HepG2 (cell line): Measurements from ENCODE around the gene TM9SF4. TPM values are rescaled to one million over a fixed set of nuclear protein-coding genes. Genes with fewer than 3 reads are reported as not detected.

Experiments used
- ATAC-seq: fragments of 200-7000 bp; cut with Tn5 transposase; 3 replicates; pipeline ENCODE4 v1.9.1; 2020; ENCODE audit warnings: mild to moderate bottlenecking, moderate library complexity
- BruUV-seq: library from RNA; stranded (reverse); fragments of 400-500 nt; replicated peaks from 2 replicates; lab custom pipeline; 2021; lab: Mats Ljungman, UMichigan
- CTCF ChIA-PET: fragments of 300-600 bp; formaldehyde crosslinking; extraction: SDS; loops from one replicate; lab custom pipeline; 2021; ENCODE audit warnings: low total read pairs, inconsistent platforms, low intra/inter-chr PET ratio; lab: Yijun Ruan, JAX
- POLR2A ChIA-PET: fragments of 350-600 bp; sonication (Branson Sonifier 250); formaldehyde crosslinking; loops from one replicate; lab custom pipeline; 2020; ENCODE audit warnings: antibody characterized with exemption, inconsistent platforms; lab: Yijun Ruan, JAX
- DNase-seq: peaks from one replicate; pipeline ENCODE4 v3.0.0-alpha.2; 2015; ENCODE audit warnings: low spot score
- FAIRE-seq: peaks from 3 replicates; lab custom pipeline; 2011; peaks lifted over from hg19 to GRCh38; lab: Jason Lieb, UNC
- H2AFZ ChIP-seq: one replicate; pipeline ENCODE4 v1.6.1; 2011; ENCODE audit warnings: low read length, inconsistent platforms
- H3K27ac ChIP-seq: fragments of 300-600 bp; 3 replicates; pipeline ENCODE4 v1.8.0; 2011; ENCODE audit warnings: mixed run types, mild to moderate bottlenecking, mixed read lengths, low read length, inconsistent platforms; ENCODE audit not compliant: insufficient read depth; ENCODE audit errors: extremely low read length
- H3K27me3 ChIP-seq, 2 experiments: fragments of 200-600 bp in 1 of 2; 2 replicates in 1 of 2; 3 replicates in 1 of 2; pipeline versions ENCODE4 v1.6.0 to v1.8.0; 2011; ENCODE audit warnings: low read length in 2 of 2, mild to moderate bottlenecking in 2 of 2, moderate library complexity in 2 of 2, inconsistent platforms in 1 of 2; ENCODE audit not compliant: insufficient read depth in 2 of 2, control insufficient read depth in 1 of 2
- H3K36me3 ChIP-seq, 2 experiments: fragments of 200-600 bp in 1 of 2; replicated peaks in 1 of 2; 2 replicates in 1 of 2; 3 replicates in 1 of 2; pipeline versions ENCODE4 v1.5.1 to v1.8.0; 2011; ENCODE audit warnings: low read length in 2 of 2, inconsistent platforms in 1 of 2; ENCODE audit not compliant: insufficient read depth in 2 of 2, control insufficient read depth in 1 of 2
- H3K4me1 ChIP-seq: 2 replicates; pipeline ENCODE4 v1.5.1; 2012; ENCODE audit warnings: low read length, inconsistent platforms; ENCODE audit not compliant: insufficient read depth
- H3K4me2 ChIP-seq: 2 replicates; pipeline ENCODE4 v1.6.0; 2011; ENCODE audit warnings: low read depth, low read length, inconsistent platforms
- H3K4me3 ChIP-seq, 3 experiments: fragments of 200-600 bp in 1 of 3; sonication (generic), shearing (Covaris generic) in 1 of 3; replicated peaks in 1 of 3; 2 replicates each; pipeline ENCODE4 v1.5.1; 2011 to 2016; ENCODE audit warnings: low read length in 3 of 3, inconsistent platforms in 2 of 3, low read depth in 2 of 3, mild to moderate bottlenecking in 2 of 3, control low read depth in 1 of 3, mixed read lengths in 1 of 3; ENCODE audit not compliant: insufficient read depth in 1 of 3
- H3K79me2 ChIP-seq: one replicate; pipeline ENCODE4 v1.6.1; 2011; ENCODE audit warnings: low read length, inconsistent platforms; ENCODE audit not compliant: insufficient read depth
- H3K9ac ChIP-seq: 2 replicates; pipeline ENCODE4 v1.6.0; 2011; ENCODE audit warnings: mild to moderate bottlenecking, low read depth, low read length, inconsistent platforms; ENCODE audit not compliant: insufficient read depth
- H3K9me3 ChIP-seq: 2 replicates; pipeline ENCODE4 v1.5.1; 2012; ENCODE audit warnings: mild to moderate bottlenecking, low read length
- H4K20me1 ChIP-seq: 2 replicates; pipeline ENCODE4 v1.6.0; 2011; ENCODE audit warnings: inconsistent platforms, mild to moderate bottlenecking, low read length, moderate library complexity; ENCODE audit not compliant: insufficient read depth
- FLYWCH1 ChIP-seq: sonication (generic); formaldehyde crosslinking; IDR thresholded peaks from 2 replicates; pipeline ENCODE4 v1.8.1; 2023; ENCODE audit warnings: mild to moderate bottlenecking, missing genetic modification reagents
- FOXA3 ChIP-seq: IDR thresholded peaks from 2 replicates; pipeline ENCODE4 v1.6.1; 2016; ENCODE audit warnings: missing genetic modification reagents, missing compliant biosample characterization
- KMT2B ChIP-seq: IDR thresholded peaks from 2 replicates; pipeline ENCODE4 v1.6.1; 2016; ENCODE audit warnings: missing genetic modification reagents, missing compliant biosample characterization
- NFE2L1 ChIP-seq: sonication (generic); formaldehyde crosslinking; IDR thresholded peaks from 2 replicates; pipeline ENCODE4 v1.4.0; 2020; ENCODE audit warnings: missing genetic modification reagents, mild to moderate bottlenecking, borderline replicate concordance
- SIX4 ChIP-seq: sonication (generic); formaldehyde crosslinking; IDR thresholded peaks from 2 replicates; pipeline ENCODE4 v1.4.0; 2020; ENCODE audit warnings: missing genetic modification reagents
- ZNF160 ChIP-seq: sonication (generic); formaldehyde crosslinking; IDR thresholded peaks from 2 replicates; pipeline ENCODE4 v1.8.0; 2022; ENCODE audit warnings: mild to moderate bottlenecking, inconsistent platforms, missing genetic modification reagents
- ZNF333 ChIP-seq: sonication (generic); formaldehyde crosslinking; IDR thresholded peaks from 2 replicates; pipeline ENCODE4 v1.4.0; 2020; ENCODE audit warnings: mild to moderate bottlenecking, missing genetic modification reagents, borderline replicate concordance
- ZNF572 ChIP-seq: sonication (generic); formaldehyde crosslinking; IDR thresholded peaks from 2 replicates; pipeline ENCODE4 v1.5.1; 2020; ENCODE audit warnings: mild to moderate bottlenecking, missing genetic modification reagents
- ZNF577 ChIP-seq: sonication (generic); formaldehyde crosslinking; IDR thresholded peaks from 2 replicates; pipeline ENCODE4 v1.4.0; 2020; ENCODE audit warnings: mild to moderate bottlenecking, low read depth, missing genetic modification reagents, borderline replicate concordance
- WGBS: methylation state at CpG from one replicate; pipeline ENCODE4 v1.1.6; 2017; ENCODE audit warnings: low lambda C conversion rate; 5-methylcytosine and 5-hydroxymethylcytosine counted together
- in situ Hi-C: cut with HindIII; loops from 2 replicates; pipeline ENCODE4 v1.10.0; 2017; ENCODE audit warnings: low pct_unique_long_range_greater_than_20kb; ENCODE audit not compliant: extremely low pct_ligation_motif_present
- intact Hi-C: fragments of 100-400 bp; cut with micrococcal nuclease; formaldehyde crosslinking; loops from one replicate; pipeline ENCODE4 v1.10.0; 2022; ENCODE audit not compliant: unreplicated experiment
- polyA plus RNA-seq, 8 experiments: library from polyadenylated mRNA; depleted of rRNA in 3 of 8; stranded (reverse) in 7 of 8; unstranded in 1 of 8; fragments of >200 nt; fragmentation: Illumina TruSeq in 4 of 8; extraction: Trizol in 4 of 8; gene quantifications; 2 replicates each; pipeline versions ENCODE4 v1.2.1 to v1.2.3, GENCODE V29; 2011 to 2016; ENCODE audit warnings: low read depth in 4 of 8, missing spikeins in 1 of 8, mixed read lengths in 1 of 8; ENCODE audit not compliant: insufficient read depth in 1 of 8
- total RNA-seq, 5 experiments: library from RNA; depleted of rRNA; stranded (reverse); fragments of >200 nt; fragmentation: Illumina TruSeq; extraction: Trizol; gene quantifications; 2 replicates each; pipeline ENCODE4 v1.2.3, GENCODE V29; 2016; ENCODE audit warnings: low read depth in 1 of 5
- TF ChIP-seq, protein P1 (sequence below): sonication (generic); formaldehyde crosslinking; IDR thresholded peaks from 2 replicates; pipeline ENCODE4 v1.5.0; 2020; ENCODE audit warnings: mild to moderate bottlenecking, missing genetic modification reagents, borderline replicate concordance
- TF ChIP-seq, protein P2 (sequence below): sonication (generic); formaldehyde crosslinking; IDR thresholded peaks from 2 replicates; pipeline ENCODE4 v1.4.0; 2020; ENCODE audit warnings: missing genetic modification reagents

TM9SF4 gene
- total and polyA plus RNA-seq, 2 of the 13 experiments (the other 11 are each of a cell fraction or from before 2014, with no cell fraction given), result 53.5 to 171 TPM

DNA sequence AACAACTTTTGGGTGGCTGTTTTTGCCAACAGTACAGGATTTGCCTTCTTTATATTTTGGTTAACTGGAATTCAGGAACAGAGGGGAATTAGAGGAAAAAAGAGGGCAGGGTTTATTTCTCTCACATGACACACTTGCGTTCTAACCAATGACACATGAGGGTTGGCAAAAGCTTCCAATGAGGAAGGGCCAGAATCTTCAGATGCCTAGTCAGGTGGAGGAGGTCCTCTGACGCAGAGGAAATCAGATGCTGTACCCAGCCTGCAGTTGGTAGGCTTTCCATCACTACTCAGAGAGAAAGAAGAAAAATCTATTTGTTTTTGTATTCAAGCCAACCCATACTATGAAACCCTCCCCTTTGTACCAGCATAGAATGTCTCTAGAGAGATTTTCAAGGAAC, 20.8 kb downstream of the TM9SF4 start:
- in situ Hi-C loops (no loop called here), intact Hi-C loops (no loop called here)
- H3K79me2 ChIP-seq, result peaks cover 68% of the 10 kb centered on the region
- ChIA-PET CTCF (no interaction called here), POLR2A (no interaction called here)
- no peak overlapping the region for H3K9ac ChIP-seq
- no peak overlapping the region for H3K4me2 ChIP-seq
- peaks cover 9 to 28% of the 10 kb centered on the region in 2 experiments for H3K36me3 ChIP-seq
- WGBS, result 50% methylated on average over 2 of the region's 2 CpGs
- H3K4me1 ChIP-seq, result peaks cover 19% of the 10 kb centered on the region
- no peaks in the 10 kb centered on the region for H3K27me3 ChIP-seq
- BruUV-seq, result no TSS peak
- no peak for TF ChIP-seq ZNF333 (CRISPR knock-in tag)
- TF ChIP-seq ZNF577 (CRISPR knock-in tag), result no peak
- TF ChIP-seq FLYWCH1 (CRISPR knock-in tag), result no peak
- no peak for TF ChIP-seq ZNF572 (CRISPR knock-in tag)
- TF ChIP-seq ZNF160 (CRISPR knock-in tag), result no peak
- no peak for TF ChIP-seq KMT2B (CRISPR knock-in tag)
- TF ChIP-seq NFE2L1 (CRISPR knock-in tag), result no peak
- TF ChIP-seq, protein P1, sequence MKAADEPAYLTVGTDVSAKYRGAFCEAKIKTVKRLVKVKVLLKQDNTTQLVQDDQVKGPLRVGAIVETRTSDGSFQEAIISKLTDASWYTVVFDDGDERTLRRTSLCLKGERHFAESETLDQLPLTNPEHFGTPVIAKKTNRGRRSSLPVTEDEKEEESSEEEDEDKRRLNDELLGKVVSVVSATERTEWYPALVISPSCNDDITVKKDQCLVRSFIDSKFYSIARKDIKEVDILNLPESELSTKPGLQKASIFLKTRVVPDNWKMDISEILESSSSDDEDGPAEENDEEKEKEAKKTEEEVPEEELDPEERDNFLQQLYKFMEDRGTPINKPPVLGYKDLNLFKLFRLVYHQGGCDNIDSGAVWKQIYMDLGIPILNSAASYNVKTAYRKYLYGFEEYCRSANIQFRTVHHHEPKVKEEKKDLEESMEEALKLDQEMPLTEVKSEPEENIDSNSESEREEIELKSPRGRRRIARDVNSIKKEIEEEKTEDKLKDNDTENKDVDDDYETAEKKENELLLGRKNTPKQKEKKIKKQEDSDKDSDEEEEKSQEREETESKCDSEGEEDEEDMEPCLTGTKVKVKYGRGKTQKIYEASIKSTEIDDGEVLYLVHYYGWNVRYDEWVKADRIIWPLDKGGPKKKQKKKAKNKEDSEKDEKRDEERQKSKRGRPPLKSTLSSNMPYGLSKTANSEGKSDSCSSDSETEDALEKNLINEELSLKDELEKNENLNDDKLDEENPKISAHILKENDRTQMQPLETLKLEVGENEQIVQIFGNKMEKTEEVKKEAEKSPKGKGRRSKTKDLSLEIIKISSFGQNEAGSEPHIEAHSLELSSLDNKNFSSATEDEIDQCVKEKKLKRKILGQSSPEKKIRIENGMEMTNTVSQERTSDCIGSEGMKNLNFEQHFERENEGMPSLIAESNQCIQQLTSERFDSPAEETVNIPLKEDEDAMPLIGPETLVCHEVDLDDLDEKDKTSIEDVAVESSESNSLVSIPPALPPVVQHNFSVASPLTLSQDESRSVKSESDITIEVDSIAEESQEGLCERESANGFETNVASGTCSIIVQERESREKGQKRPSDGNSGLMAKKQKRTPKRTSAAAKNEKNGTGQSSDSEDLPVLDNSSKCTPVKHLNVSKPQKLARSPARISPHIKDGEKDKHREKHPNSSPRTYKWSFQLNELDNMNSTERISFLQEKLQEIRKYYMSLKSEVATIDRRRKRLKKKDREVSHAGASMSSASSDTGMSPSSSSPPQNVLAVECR (CRISPR knock-in tag), result no peak
- TF ChIP-seq SIX4 (CRISPR knock-in tag), result no peak
- TF ChIP-seq, protein P2, sequence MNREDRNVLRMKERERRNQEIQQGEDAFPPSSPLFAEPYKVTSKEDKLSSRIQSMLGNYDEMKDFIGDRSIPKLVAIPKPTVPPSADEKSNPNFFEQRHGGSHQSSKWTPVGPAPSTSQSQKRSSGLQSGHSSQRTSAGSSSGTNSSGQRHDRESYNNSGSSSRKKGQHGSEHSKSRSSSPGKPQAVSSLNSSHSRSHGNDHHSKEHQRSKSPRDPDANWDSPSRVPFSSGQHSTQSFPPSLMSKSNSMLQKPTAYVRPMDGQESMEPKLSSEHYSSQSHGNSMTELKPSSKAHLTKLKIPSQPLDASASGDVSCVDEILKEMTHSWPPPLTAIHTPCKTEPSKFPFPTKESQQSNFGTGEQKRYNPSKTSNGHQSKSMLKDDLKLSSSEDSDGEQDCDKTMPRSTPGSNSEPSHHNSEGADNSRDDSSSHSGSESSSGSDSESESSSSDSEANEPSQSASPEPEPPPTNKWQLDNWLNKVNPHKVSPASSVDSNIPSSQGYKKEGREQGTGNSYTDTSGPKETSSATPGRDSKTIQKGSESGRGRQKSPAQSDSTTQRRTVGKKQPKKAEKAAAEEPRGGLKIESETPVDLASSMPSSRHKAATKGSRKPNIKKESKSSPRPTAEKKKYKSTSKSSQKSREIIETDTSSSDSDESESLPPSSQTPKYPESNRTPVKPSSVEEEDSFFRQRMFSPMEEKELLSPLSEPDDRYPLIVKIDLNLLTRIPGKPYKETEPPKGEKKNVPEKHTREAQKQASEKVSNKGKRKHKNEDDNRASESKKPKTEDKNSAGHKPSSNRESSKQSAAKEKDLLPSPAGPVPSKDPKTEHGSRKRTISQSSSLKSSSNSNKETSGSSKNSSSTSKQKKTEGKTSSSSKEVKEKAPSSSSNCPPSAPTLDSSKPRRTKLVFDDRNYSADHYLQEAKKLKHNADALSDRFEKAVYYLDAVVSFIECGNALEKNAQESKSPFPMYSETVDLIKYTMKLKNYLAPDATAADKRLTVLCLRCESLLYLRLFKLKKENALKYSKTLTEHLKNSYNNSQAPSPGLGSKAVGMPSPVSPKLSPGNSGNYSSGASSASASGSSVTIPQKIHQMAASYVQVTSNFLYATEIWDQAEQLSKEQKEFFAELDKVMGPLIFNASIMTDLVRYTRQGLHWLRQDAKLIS (CRISPR knock-in tag), result no peak
- TF ChIP-seq FOXA3 (CRISPR knock-in tag), result no peak
- FAIRE-seq, result no peak
- no peak for DNase-seq
- peaks cover 30% of the 10 kb centered on the region for H4K20me1 ChIP-seq
- ATAC-seq, result no peak
- H2AFZ ChIP-seq, result no peak overlapping the region
- no peaks in the 10 kb centered on the region for H3K9me3 ChIP-seq
- H3K4me3 ChIP-seq, result no peak overlapping the region
- no peak overlapping the region for H3K27ac ChIP-seq
